Psoas muscle (tissue), 8 donors: ENCODE measurements around the gene FANCF. TPM values are rescaled to one million over a fixed set of nuclear protein-coding genes. Genes with fewer than 3 reads are reported as not detected.

Experiments
- ATAC-seq, 4 donors: fragments of 200-7000 bp; cut with Tn5 transposase; one replicate each; pipeline ENCODE4 v1.9.1; 2020; ENCODE audit warnings: moderate library complexity in 3 of 4, mild to moderate bottlenecking in 2 of 4
- DNase-seq, 2 donors: peaks; one replicate each; pipeline ENCODE4 v3.0.0-alpha.2; 2020
- H3K27ac ChIP-seq: fragments of 200-600 bp; one replicate; pipeline ENCODE4 v1.8.0; 2022
- H3K27me3 ChIP-seq, 3 donors: fragments of 200-600 bp in 1 of 3; one replicate each; pipeline versions ENCODE4 v1.6.1 to v1.8.0; 2013 to 2022; ENCODE audit warnings: low read length in 2 of 3, mild to moderate bottlenecking in 2 of 3, moderate library complexity in 1 of 3; ENCODE audit not compliant: insufficient read depth in 3 of 3
- H3K36me3 ChIP-seq, 2 donors: fragments of 200-600 bp in 1 of 2; one replicate each; pipeline versions ENCODE4 v1.6.1 to v1.8.0; 2013 to 2022; ENCODE audit warnings: low read depth in 1 of 2, mild to moderate bottlenecking in 1 of 2, moderate library complexity in 1 of 2; ENCODE audit not compliant: insufficient read depth in 1 of 2
- H3K4me1 ChIP-seq: fragments of 200-600 bp; one replicate; pipeline ENCODE4 v1.8.0; 2022
- H3K4me3 ChIP-seq: fragments of 200-600 bp; one replicate; pipeline ENCODE4 v1.8.0; 2022; ENCODE audit warnings: mild to moderate bottlenecking
- H3K9me3 ChIP-seq: fragments of 200-600 bp; one replicate; pipeline ENCODE4 v1.8.0; 2022
- CTCF ChIP-seq: fragments of 200-600 bp; IDR thresholded peaks from one replicate; pipeline ENCODE4 v1.8.0; 2022; ENCODE audit warnings: antibody characterized with exemption
- WGBS, 3 donors: extraction: QIAGEN DNeasy Blood & Tissue Kit; methylation state at CpG; one replicate each; pipeline versions ENCODE4 v1.1.6 to v1.1.7; 2013; 5-methylcytosine and 5-hydroxymethylcytosine counted together
- intact Hi-C, 2 donors: fragments of 100-400 bp; cut with DNase I; formaldehyde crosslinking; loops; one replicate each; pipeline versions ENCODE4 v1.11.0 to v1.14.2; 2022
- polyA plus RNA-seq, 3 donors: library from polyadenylated mRNA; stranded (reverse); fragments of 200-250 nt; gene quantifications; one replicate each; pipeline ENCODE4 v1.2.3, GENCODE V29; 2013
- total RNA-seq, 4 donors: library from RNA; stranded (reverse); fragmentation: NEBNext Ultra II Directional in 2 of 4; extraction: Animal tissue kit (Norgen Biotek cat#: 25700) in 2 of 4; gene quantifications; one replicate each; pipeline versions ENCODE4 v1.2.1 to v1.2.4, GENCODE V29; 2021 to 2023
- donor health status: healthy with polysubstance abuse.
- donor health status: DM: no; HTN: no; CAD: no; lungs with moderate emphysema.
- donor health status: Bipolar disorder and iron deficiency.
- donor health status: healthy.
- donor health status: DM: yes; HTN: yes; CAD: no.
- donor health status: DM: no; HTN: no; CAD: no.
- donor health status: DM: no; HTN: no; CAD: no.
- donor health status: DM: yes; HTN: yes; CAD: no.

FANCF gene
- total and polyA plus RNA-seq, 7 donors = 1.3 to 5.1 (median 1.8) TPM

- H3K4me3 ChIP-seq = no peak overlapping the region
- no peak overlapping the region for H3K27ac ChIP-seq
- H3K27me3 ChIP-seq = peaks cover 0 to 2% (median 0%) of the 10 kb centered on the region in 3 donors
- H3K4me1 ChIP-seq = no peaks in the 10 kb centered on the region
- no peak for ATAC-seq
- intact Hi-C loops = no loop called here
- no peaks in the 10 kb centered on the region for H3K36me3 ChIP-seq
- TF ChIP-seq CTCF = no peak
- no peaks in the 10 kb centered on the region for H3K9me3 ChIP-seq
- 78 to 89% (median 79%) methylated on average over 2 of the region's 2 CpGs for WGBS, 3 donors
- DNase-seq = no peak
These were observed 15.2 kb upstream of the FANCF start for GRCh38 chr11:22640862-22641261.

- 0 to 42% (median 0%) methylated on average over 1 of the region's 1 CpG for WGBS, 3 donors
- no peaks in the 10 kb centered on the region for H3K4me1 ChIP-seq
- no peaks in the 10 kb centered on the region for H3K36me3 ChIP-seq
- no peak overlapping the region for H3K27ac ChIP-seq
- peaks cover 0 to 2% (median 0%) of the 10 kb centered on the region in 3 donors for H3K27me3 ChIP-seq
- intact Hi-C loops = no loop called here
- H3K9me3 ChIP-seq = no peaks in the 10 kb centered on the region
- no peak overlapping the region for H3K4me3 ChIP-seq
- no peak for TF ChIP-seq CTCF
- ATAC-seq (no peak), DNase-seq (no peak)
These were observed 10.1 kb upstream of the FANCF start for GRCh38 chr11:22635689-22636088.

- DNase-seq (no peak), ATAC-seq (no peak)
- Histone ChIP-seq H3K36me3 (no peaks in the 10 kb centered on the region), H3K4me3 (no peak overlapping the region), H3K27me3 (peaks cover 0 to 2% (median 0%) of the 10 kb centered on the region in 3 donors), H3K4me1 (no peaks in the 10 kb centered on the region), H3K9me3 (no peaks in the 10 kb centered on the region), H3K27ac (no peak overlapping the region)
- intact Hi-C loops = no loop called here
- 53 to 65% (median 55%) methylated on average over 3 of the region's 3 CpGs for WGBS, 3 donors
- TF ChIP-seq CTCF = no peak
These were observed 9.4 kb upstream of the FANCF start for GRCh38 chr11:22634897-22635629.

GRCh38 chr11:22633354-22633902 lies 7.8 kb upstream of the FANCF start:
- Histone ChIP-seq H3K27ac (no peak overlapping the region), H3K4me3 (no peak overlapping the region), H3K36me3 (no peaks in the 10 kb centered on the region), H3K4me1 (no peaks in the 10 kb centered on the region), H3K9me3 (no peaks in the 10 kb centered on the region), H3K27me3 (no peaks in the 10 kb centered on the region)
- no peak for DNase-seq
- TF ChIP-seq CTCF = no peak
- ATAC-seq = no peak
- intact Hi-C loops = no loop called here
